CD8-positive, alpha-beta memory T cell (primary cell): ENCODE data around the gene HSPA1A. TPM values are rescaled to one million over a fixed set of nuclear protein-coding genes. Genes with fewer than 3 reads are reported as not detected.
"Not testable (repeated sequence)": the region's sequence is repeated elsewhere in the genome, so short reads cannot be mapped to it uniquely, and the experiment has no call there.

Experiments
- CTCF ChIA-PET: fragments of 350-600 bp; sonication (Branson Sonifier 250); formaldehyde crosslinking; loops from one replicate; lab custom pipeline; 2021; ENCODE audit warnings: antibody characterized with exemption; lab: Charles Lee
- POLR2A ChIA-PET: fragments of 350-600 bp; sonication (Branson Sonifier 250); formaldehyde crosslinking; loops from one replicate; lab custom pipeline; 2021; ENCODE audit warnings: antibody characterized with exemption; lab: Charles Lee
- DNase-seq, 5 donors: peaks; one replicate each; pipeline versions ENCODE4 v3.0.0 to v3.0.0-alpha.2; 2020 to 2022; ENCODE audit warnings: mixed read lengths in 1 of 5
- H3K27ac ChIP-seq: one replicate; pipeline ENCODE4 v1.7.0; 2013; ENCODE audit warnings: low read depth, mild to moderate bottlenecking, low read length, moderate library complexity
- H3K27me3 ChIP-seq: 2 replicates; pipeline ENCODE4 v1.7.0; 2013; ENCODE audit warnings: low read length, mild to moderate bottlenecking; ENCODE audit not compliant: insufficient read depth, poor library complexity, severe bottlenecking
- H3K36me3 ChIP-seq: 2 replicates; pipeline ENCODE4 v1.7.0; 2013; ENCODE audit warnings: mild to moderate bottlenecking, low read length, moderate library complexity; ENCODE audit not compliant: insufficient read depth
- H3K4me1 ChIP-seq: 2 replicates; pipeline ENCODE4 v1.7.0; 2013; ENCODE audit warnings: mild to moderate bottlenecking, low read length, moderate library complexity; ENCODE audit not compliant: insufficient read depth
- H3K4me3 ChIP-seq: 2 replicates; pipeline ENCODE4 v1.7.0; 2013; ENCODE audit warnings: mild to moderate bottlenecking, low read length
- H3K9me3 ChIP-seq: 2 replicates; pipeline ENCODE4 v1.7.0; 2013; ENCODE audit warnings: mild to moderate bottlenecking, low read length
- H3K27ac Mint-ChIP-seq, 8 donors: one replicate each; pipeline ENCODE4 v1.8.0; 2020 to 2021; ENCODE audit warnings: mixed read lengths in 8 of 8, mild to moderate bottlenecking in 6 of 8, inconsistent platforms in 3 of 8, moderate library complexity in 3 of 8
- H3K27me3 Mint-ChIP-seq, 2 donors: one replicate each; pipeline ENCODE4 v1.8.0; 2020 to 2021; ENCODE audit warnings: mixed read lengths in 2 of 2, mild to moderate bottlenecking in 1 of 2, moderate library complexity in 1 of 2
- H3K36me3 Mint-ChIP-seq, 3 donors: one replicate each; pipeline ENCODE4 v1.8.0; 2020 to 2021; ENCODE audit warnings: mixed read lengths in 3 of 3, inconsistent platforms in 1 of 3, mild to moderate bottlenecking in 1 of 3
- H3K4me1 Mint-ChIP-seq, 3 donors: one replicate each; pipeline ENCODE4 v1.8.0; 2020 to 2021; ENCODE audit warnings: mixed read lengths in 3 of 3, inconsistent platforms in 1 of 3, mild to moderate bottlenecking in 1 of 3
- H3K4me3 Mint-ChIP-seq, 7 donors: one replicate each; pipeline ENCODE4 v1.8.0; 2020 to 2021; ENCODE audit warnings: mixed read lengths in 7 of 7, mild to moderate bottlenecking in 6 of 7, moderate library complexity in 4 of 7, inconsistent platforms in 2 of 7
- H3K9me3 Mint-ChIP-seq, 5 donors: one replicate each; pipeline ENCODE4 v1.8.0; 2020 to 2022; ENCODE audit warnings: mixed read lengths in 5 of 5, mild to moderate bottlenecking in 3 of 5, moderate library complexity in 2 of 5, inconsistent platforms in 1 of 5
- polyA plus RNA-seq: library from polyadenylated mRNA; unstranded; fragments of 300-500 nt; fragmentation: Illumina TruSeq; gene quantifications from one replicate; pipeline ENCODE4 v1.2.3, GENCODE V29; 2021
- total RNA-seq, 2 experiments: library from RNA; stranded (reverse); gene quantifications; one replicate each; pipeline ENCODE4 v1.2.3, GENCODE V29; 2021

The HSPA1A gene
- total and polyA plus RNA-seq, 3 experiments from 2014 or later = 34.1 to 70.1 (median 64.8) TPM

DNA sequence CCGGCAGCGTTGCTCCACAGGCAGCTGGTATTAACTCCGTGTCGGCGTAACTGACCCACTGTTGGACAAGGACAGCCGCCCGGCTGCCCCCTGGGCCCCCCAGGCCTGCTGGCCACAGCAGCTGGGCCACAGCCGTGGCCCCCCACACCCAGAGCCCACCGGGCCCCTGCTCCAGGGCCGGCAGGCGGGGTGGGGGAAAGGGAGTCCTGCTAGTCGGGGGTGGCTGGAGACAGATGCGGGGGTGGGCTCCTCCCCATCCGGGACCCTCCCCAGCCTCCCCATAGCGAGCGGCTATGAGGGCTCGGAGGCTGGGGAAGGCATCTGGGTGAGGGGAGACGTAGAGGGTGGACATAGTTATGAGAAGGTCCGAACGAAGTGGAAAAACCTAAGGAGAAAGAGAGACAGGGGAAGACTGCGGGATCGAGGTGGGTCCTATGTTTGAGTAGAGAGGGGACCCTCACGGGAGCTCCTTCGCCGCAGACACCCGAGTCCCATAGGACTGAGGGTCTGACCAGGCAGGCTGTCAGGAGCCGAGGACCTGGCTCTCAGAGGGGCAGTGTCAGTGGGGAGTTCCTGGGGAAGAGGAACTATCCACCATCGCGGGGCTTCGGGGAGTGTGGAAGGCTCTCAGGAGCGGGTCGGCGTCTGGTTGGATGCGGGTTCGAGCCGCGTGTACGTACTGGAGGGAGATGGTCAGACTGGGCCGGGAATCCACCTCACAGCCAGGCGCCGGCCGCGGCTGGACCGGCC lies 20.3 kb upstream of the HSPA1A start:
- Mint-ChIP-seq H3K4me1 (peaks cover 36 to 62% (median 40%) of the 10 kb centered on the region in 3 donors), H3K27ac (peak overlapping the region; percentile 65 to 99 (median 98)), H3K36me3 (peaks cover 3 to 28% (median 5%) of the 10 kb centered on the region in 3 donors), H3K27me3 (no peaks in the 10 kb centered on the region), H3K4me3 (peak overlapping the region; percentile 89 to 99 (median 94)), H3K9me3 (no peaks in the 10 kb centered on the region)
- Histone ChIP-seq H3K27me3 (no peaks in the 10 kb centered on the region), H3K27ac (peak overlapping the region; percentile 87), H3K9me3 (no peaks in the 10 kb centered on the region), H3K4me1 (peaks cover 46% of the 10 kb centered on the region), H3K36me3 (peaks cover 4% of the 10 kb centered on the region), H3K4me3 (peak overlapping the region; percentile 82)
- ChIA-PET POLR2A (interaction anchor here (0.6 to 1.8 kb wide), 7 partner anchors 12 to 395 kb away, joined by 3 to 18 read pairs (median 4); partner anchors contain the start of genes ABHD16A, HSPA1B and LSM2), CTCF (interaction anchor here (0.9 to 3.5 kb wide), 8 partner anchors 10 to 66 kb away, joined by 3 to 21 read pairs (median 12); partner anchors contain the start of genes DDAH2, LSM2 and MSH5)
- no peak for DNase-seq

DNA sequence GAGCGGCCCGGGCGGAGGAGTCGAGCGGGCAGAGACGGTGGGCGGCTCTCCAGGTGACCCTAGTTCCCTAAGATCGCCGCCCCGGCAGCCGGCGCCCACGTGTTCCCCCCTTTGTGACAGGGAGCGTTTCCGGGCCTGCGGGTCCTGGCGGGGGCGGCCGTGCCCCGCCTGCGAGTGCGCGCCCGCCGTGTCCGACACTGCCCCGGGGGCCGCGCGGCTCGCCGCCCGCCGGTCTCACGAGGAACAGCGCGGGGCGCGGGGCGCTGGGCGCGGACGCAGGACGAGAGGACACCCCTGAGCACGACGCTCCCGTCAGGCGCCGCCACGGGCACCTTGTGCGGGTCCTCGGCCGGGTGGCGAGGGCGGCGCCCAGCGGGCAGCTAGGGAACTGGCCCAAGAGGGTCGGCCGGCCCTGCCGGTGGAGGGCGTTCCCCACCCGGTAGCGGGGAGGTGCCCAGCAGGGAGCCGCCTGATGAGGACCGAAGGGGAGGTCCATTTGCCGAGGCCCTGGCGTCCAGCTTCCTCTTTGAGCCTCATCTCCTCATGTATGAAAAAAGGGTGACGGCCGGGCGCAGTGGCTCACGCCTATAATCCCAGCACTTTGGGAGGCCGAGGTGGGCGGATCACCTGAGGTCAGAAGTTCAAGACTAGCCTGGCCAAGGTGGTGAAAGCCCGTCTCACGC lies 19.6 kb upstream of the HSPA1A start, which contains the start of gene VARS1:
Gene VARS1, minus strand, starts transcription at position 137 of the 683 bp plus-strand sequence. CDS start 535 bp downstream, outside the sequence.
- H3K4me1 Mint-ChIP-seq = peaks cover 34 to 59% (median 40%) of the 10 kb centered on the region in 3 donors
- H3K4me1 ChIP-seq = peaks cover 46% of the 10 kb centered on the region

DNA sequence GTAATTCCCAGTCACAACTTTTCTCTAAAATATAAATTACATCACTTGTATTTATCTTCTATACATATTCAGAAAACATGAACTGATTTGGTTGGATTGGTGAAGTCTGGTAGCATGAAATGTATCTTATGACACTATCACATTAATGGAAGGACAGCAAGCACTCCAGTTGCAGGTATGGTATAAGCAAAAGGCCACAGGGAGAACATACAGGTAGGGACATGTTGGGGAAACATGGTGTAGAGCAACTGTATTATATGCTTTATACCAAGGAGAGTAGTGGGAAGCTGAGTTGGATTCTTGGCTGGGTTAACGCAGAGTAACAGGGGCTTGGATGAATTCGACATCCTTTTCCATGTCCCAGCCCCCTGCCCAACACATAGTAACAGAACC lies 18.4 kb upstream of the HSPA1A start:
- Mint-ChIP-seq H3K27me3 (no peaks in the 10 kb centered on the region), H3K4me1 (peaks cover 32 to 54% (median 35%) of the 10 kb centered on the region in 3 donors), H3K4me3 (peak overlapping the region; percentile 49 to 97 (median 63)), H3K36me3 (peaks cover 0 to 24% (median 2%) of the 10 kb centered on the region in 3 donors), H3K9me3 (no peaks in the 10 kb centered on the region), H3K27ac (peak overlapping the region; percentile 85 to 99 (median 94))
- Histone ChIP-seq H3K9me3 (no peaks in the 10 kb centered on the region), H3K4me3 (no peak overlapping the region), H3K27me3 (no peaks in the 10 kb centered on the region), H3K27ac (no peak overlapping the region), H3K4me1 (peaks cover 46% of the 10 kb centered on the region), H3K36me3 (no peaks in the 10 kb centered on the region)
- DNase-seq = no peak
- ChIA-PET CTCF (interaction anchor here (1.2 to 3.5 kb wide), 6 partner anchors 10 to 34 kb away, joined by 4 to 21 read pairs (median 10); partner anchors contain the start of gene LSM2), POLR2A (interaction anchor here (1.3 to 1.5 kb wide), 2 partner anchors 18 to 21 kb away, joined by 3 to 8 read pairs; partner anchors contain the start of genes HSPA1A and HSPA1L)

More for the DNA sequence above, 19.6 kb upstream of the HSPA1A start, which contains the start of gene VARS1:
- peaks cover 2% of the 10 kb centered on the region for H3K36me3 ChIP-seq
- H3K4me3 ChIP-seq = peak within 1 kb of the TSS; percentile 82
- H3K9me3 Mint-ChIP-seq = no peaks in the 10 kb centered on the region
- peaks cover under 1 to 24% (median 2%) of the 10 kb centered on the region in 3 donors for H3K36me3 Mint-ChIP-seq
- DNase-seq = peak; percentile 77 to 90 (median 84)
- H3K27me3 Mint-ChIP-seq = no peaks in the 10 kb centered on the region
- H3K27me3 ChIP-seq = no peaks in the 10 kb centered on the region
- peak within 1 kb of the TSS; percentile 89 to 99 (median 94) for H3K4me3 Mint-ChIP-seq
- peak within 1 kb of the TSS; percentile 87 for H3K27ac ChIP-seq
- H3K9me3 ChIP-seq = no peaks in the 10 kb centered on the region
- peak within 1 kb of the TSS; percentile 85 to 99 (median 98) for H3K27ac Mint-ChIP-seq
- POLR2A ChIA-PET = interaction anchor here (0.6 to 1.8 kb wide), 11 partner anchors 11 to 396 kb away, joined by 3 to 18 read pairs (median 4); partner anchors contain the start of genes ABHD16A, HSPA1A, HSPA1B and HSPA1L
- CTCF ChIA-PET = interaction anchor here (0.7 to 3.5 kb wide), 12 partner anchors 11 to 144 kb away, joined by 3 to 21 read pairs (median 6); partner anchors contain the start of genes DDAH2, LSM2 and MSH5

DNA sequence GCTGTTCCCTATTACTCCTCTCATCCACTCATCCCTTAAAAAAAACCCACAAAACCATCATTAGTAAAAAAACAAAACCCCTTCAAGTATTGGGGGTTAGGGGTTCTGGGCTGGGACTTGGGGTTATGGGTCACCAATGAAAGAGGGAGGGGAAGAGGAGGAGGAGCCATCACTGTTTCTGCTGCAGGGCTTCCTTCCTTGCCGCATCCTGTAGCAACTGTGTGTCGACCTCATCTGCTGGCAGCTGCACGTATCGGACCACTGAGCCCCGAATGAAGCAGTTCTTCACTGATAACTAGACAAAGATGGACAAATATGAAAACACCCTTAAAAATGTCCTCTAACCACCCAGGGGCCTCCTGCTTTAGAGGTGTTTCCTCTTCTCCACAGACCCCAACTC lies 17.8 kb upstream of the HSPA1A start:
- peak in 2 of 5 donors; percentile 14 to 39 for DNase-seq
- POLR2A ChIA-PET = no interaction called here

DNA sequence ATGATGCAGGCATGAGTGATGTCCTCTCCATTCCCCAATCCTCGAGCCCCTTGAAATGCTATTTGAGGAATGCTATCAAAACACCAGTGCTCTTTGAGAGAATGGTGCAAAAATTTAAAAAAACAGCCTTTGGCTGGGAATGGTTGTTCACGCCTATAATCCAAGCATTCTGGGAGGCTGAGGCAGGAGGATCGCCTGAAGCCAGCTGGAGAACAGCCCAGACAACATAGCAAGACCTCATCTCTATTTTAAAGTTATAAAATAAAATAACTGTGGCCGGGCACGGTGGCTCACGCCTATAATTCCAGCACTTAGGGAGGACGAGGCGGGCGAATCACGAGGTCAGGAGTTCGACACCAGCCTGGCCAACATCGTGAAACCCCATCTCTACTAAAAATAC lies 15.6 kb upstream of the HSPA1A start:
- Mint-ChIP-seq H3K27ac (peak overlapping the region in 1 of 8 donors; percentile 10), H3K27me3 (no peaks in the 10 kb centered on the region), H3K4me1 (peaks cover 18 to 45% (median 24%) of the 10 kb centered on the region in 3 donors), H3K4me3 (no peak overlapping the region), H3K9me3 (no peaks in the 10 kb centered on the region), H3K36me3 (peaks cover 0 to 24% (median 2%) of the 10 kb centered on the region in 3 donors)
- H3K27me3 ChIP-seq = no peaks in the 10 kb centered on the region
- peaks cover 4% of the 10 kb centered on the region for H3K36me3 ChIP-seq
- DNase-seq = no peak
- CTCF ChIA-PET = interaction anchor here (2.0 to 2.8 kb wide), 3 partner anchors 18 to 70 kb away, joined by 5 to 9 read pairs (median 7); no protein-coding TSS in a partner anchor
- POLR2A ChIA-PET = interaction anchor here (0.5 kb wide), 1 partner anchor 385 kb away, joined by 7 read pairs; no protein-coding TSS in a partner anchor
- H3K4me3 ChIP-seq = no peak overlapping the region
- no peak overlapping the region for H3K27ac ChIP-seq
- peaks cover 32% of the 10 kb centered on the region for H3K4me1 ChIP-seq
- H3K9me3 ChIP-seq = no peaks in the 10 kb centered on the region

More for the DNA sequence above, 17.8 kb upstream of the HSPA1A start:
- Mint-ChIP-seq H3K27me3 (no peaks in the 10 kb centered on the region), H3K4me1 (peaks cover 29 to 50% (median 35%) of the 10 kb centered on the region in 3 donors), H3K4me3 (peak overlapping the region; percentile 52 to 87 (median 69)), H3K9me3 (no peaks in the 10 kb centered on the region), H3K36me3 (peaks cover 0 to 20% (median 2%) of the 10 kb centered on the region in 3 donors), H3K27ac (peak overlapping the region; percentile 85 to 95 (median 93))
- CTCF ChIA-PET = interaction anchor here (1.6 to 3.5 kb wide), 4 partner anchors 8 to 28 kb away, joined by 3 to 21 read pairs (median 10); partner anchors contain the start of gene LSM2
- Histone ChIP-seq H3K9me3 (no peaks in the 10 kb centered on the region), H3K4me3 (peak overlapping the region; percentile 41), H3K27ac (no peak overlapping the region), H3K4me1 (peaks cover 46% of the 10 kb centered on the region), H3K36me3 (no peaks in the 10 kb centered on the region), H3K27me3 (no peaks in the 10 kb centered on the region)

DNA sequence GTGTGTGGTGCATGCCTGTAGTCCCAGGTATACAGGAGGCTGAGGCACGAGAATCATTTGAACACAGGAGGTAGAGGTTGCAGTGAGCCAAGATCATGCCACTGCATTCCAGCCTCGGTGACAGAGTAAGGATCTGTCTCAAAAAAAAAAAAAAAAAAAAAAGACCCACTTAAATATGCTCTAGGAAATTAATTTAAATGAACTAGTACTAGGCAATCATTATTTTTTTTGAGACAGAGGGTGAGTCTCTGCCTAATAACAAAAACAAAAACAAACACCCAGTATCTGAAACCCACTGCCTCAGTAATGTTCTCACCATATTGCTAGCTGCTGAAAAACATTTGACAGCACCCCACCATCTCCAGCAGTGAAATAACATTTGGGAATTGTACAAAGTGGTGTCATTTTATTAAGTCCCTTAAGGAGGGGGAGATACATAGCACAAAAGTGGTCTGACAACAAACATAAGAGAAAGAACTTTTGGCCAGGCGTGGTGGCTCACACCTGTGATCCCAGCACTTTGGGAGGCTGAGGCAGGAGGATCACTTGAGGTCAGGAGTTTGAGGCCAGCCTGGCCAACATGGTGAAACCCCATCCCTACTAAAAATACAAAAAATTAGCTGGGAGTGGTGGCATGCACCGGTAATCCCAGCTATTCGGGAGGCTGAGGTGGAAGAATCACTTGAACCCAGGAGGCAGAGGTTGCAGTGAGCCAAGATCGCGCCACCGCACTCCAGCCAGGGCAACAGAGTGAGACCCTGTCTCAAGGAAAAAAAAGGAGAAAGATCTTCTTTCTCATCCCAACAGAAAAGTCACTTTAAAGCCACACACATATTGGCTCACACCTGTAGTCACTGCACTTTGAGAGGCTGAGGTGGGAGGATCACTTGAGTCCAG lies 14.1 kb upstream of the HSPA1A start:
- H3K27ac ChIP-seq, H3K36me3 ChIP-seq, H3K4me3 Mint-ChIP-seq, H3K27me3 ChIP-seq, H3K9me3 Mint-ChIP-seq, DNase-seq, H3K4me3 ChIP-seq, H3K9me3 ChIP-seq, H3K27me3 Mint-ChIP-seq: not testable (repeated sequence)
- Mint-ChIP-seq H3K36me3 (peaks cover 0 to 19% (median 2%) of the 10 kb centered on the region in 3 donors), H3K4me1 (peaks cover 20 to 52% (median 25%) of the 10 kb centered on the region in 3 donors), H3K27ac (peak overlapping the region in 2 of 8 donors; percentile 32 to 36)
- ChIA-PET CTCF (interaction anchor here (1.0 to 2.3 kb wide), 2 partner anchors 13 to 29 kb away, joined by 4 to 5 read pairs; no protein-coding TSS in a partner anchor), POLR2A (interaction anchor here (0.7 kb wide), 1 partner anchor 94 kb away, joined by 6 read pairs; no protein-coding TSS in a partner anchor)
- H3K4me1 ChIP-seq = peaks cover 32% of the 10 kb centered on the region
